ENCODE results near the gene TEDC1.

DNA sequence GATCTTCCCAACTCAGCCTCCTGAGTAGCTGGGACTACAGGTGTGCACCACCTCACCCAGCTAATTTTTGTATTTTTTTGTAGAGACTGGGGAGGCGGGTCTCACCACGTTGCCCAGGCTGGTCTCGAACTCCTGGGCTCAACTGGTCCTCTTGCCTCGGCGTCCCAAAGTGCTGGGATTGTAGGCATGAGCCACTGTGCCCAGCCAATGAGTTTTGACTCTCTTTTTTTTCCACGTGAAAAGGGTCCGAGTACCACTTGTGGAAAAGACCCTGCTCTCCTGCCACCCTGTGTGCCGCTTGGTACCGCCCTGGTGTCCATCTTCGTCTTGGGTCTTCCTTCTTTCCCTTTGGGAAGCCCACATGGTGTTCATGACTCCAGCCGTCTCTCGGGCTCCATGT is 17.6 kb downstream of the TEDC1 start:
- TF ChIP-seq, protein P1, sequence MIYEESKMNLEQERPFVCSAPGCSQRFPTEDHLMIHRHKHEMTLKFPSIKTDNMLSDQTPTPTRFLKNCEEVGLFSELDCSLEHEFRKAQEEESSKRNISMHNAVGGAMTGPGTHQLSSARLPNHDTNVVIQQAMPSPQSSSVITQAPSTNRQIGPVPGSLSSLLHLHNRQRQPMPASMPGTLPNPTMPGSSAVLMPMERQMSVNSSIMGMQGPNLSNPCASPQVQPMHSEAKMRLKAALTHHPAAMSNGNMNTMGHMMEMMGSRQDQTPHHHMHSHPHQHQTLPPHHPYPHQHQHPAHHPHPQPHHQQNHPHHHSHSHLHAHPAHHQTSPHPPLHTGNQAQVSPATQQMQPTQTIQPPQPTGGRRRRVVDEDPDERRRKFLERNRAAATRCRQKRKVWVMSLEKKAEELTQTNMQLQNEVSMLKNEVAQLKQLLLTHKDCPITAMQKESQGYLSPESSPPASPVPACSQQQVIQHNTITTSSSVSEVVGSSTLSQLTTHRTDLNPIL (CRISPR knock-in tag; IDR thresholded peaks at IDR 0.05; ENCODE audit: low read depth): no peak
- TF ChIP-seq, protein P2, sequence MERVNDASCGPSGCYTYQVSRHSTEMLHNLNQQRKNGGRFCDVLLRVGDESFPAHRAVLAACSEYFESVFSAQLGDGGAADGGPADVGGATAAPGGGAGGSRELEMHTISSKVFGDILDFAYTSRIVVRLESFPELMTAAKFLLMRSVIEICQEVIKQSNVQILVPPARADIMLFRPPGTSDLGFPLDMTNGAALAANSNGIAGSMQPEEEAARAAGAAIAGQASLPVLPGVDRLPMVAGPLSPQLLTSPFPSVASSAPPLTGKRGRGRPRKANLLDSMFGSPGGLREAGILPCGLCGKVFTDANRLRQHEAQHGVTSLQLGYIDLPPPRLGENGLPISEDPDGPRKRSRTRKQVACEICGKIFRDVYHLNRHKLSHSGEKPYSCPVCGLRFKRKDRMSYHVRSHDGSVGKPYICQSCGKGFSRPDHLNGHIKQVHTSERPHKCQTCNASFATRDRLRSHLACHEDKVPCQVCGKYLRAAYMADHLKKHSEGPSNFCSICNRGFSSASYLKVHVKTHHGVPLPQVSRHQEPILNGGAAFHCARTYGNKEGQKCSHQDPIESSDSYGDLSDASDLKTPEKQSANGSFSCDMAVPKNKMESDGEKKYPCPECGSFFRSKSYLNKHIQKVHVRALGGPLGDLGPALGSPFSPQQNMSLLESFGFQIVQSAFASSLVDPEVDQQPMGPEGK (CRISPR knock-in tag; IDR thresholded peaks at IDR 0.05; ENCODE audit: borderline replicate concordance): no peak
- TF ChIP-seq ISL1 (CRISPR knock-in tag; IDR thresholded peaks at IDR 0.05): no peak
- no peak for TF ChIP-seq ZC3H10 (CRISPR knock-in tag; IDR thresholded peaks at IDR 0.05)
- TF ChIP-seq OSR1 (CRISPR knock-in tag; IDR thresholded peaks at IDR 0.05): no peak
- no peak for TF ChIP-seq GLIS3 (CRISPR knock-in tag; IDR thresholded peaks at IDR 0.05)
- no peak for TF ChIP-seq ARNTL (CRISPR knock-in tag; IDR thresholded peaks at IDR 0.05; ENCODE audit: borderline replicate concordance, low read depth)
- TF ChIP-seq ZFP3 (CRISPR knock-in tag; IDR thresholded peaks at IDR 0.05): no peak
- no peak for TF ChIP-seq ESRRG (CRISPR knock-in tag; IDR thresholded peaks at IDR 0.05)
- TF ChIP-seq ZNF70 (CRISPR knock-in tag; IDR thresholded peaks at IDR 0.05): no peak
- TF ChIP-seq RARB (CRISPR knock-in tag; IDR thresholded peaks at IDR 0.05): no peak
- TF ChIP-seq, protein P3, sequence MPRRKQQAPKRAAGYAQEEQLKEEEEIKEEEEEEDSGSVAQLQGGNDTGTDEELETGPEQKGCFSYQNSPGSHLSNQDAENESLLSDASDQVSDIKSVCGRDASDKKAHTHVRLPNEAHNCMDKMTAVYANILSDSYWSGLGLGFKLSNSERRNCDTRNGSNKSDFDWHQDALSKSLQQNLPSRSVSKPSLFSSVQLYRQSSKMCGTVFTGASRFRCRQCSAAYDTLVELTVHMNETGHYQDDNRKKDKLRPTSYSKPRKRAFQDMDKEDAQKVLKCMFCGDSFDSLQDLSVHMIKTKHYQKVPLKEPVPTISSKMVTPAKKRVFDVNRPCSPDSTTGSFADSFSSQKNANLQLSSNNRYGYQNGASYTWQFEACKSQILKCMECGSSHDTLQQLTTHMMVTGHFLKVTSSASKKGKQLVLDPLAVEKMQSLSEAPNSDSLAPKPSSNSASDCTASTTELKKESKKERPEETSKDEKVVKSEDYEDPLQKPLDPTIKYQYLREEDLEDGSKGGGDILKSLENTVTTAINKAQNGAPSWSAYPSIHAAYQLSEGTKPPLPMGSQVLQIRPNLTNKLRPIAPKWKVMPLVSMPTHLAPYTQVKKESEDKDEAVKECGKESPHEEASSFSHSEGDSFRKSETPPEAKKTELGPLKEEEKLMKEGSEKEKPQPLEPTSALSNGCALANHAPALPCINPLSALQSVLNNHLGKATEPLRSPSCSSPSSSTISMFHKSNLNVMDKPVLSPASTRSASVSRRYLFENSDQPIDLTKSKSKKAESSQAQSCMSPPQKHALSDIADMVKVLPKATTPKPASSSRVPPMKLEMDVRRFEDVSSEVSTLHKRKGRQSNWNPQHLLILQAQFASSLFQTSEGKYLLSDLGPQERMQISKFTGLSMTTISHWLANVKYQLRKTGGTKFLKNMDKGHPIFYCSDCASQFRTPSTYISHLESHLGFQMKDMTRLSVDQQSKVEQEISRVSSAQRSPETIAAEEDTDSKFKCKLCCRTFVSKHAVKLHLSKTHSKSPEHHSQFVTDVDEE (CRISPR knock-in tag; IDR thresholded peaks at IDR 0.05): no peak
- TF ChIP-seq ZNF565 (CRISPR knock-in tag; conservative IDR thresholded peaks at IDR 0.05; ENCODE audit: low read depth): no peak

Data from SK-N-SH treated with all-trans-retinoic acid at 6 μM for 48 hours (cell line).